H1 (cell line): Measurements from ENCODE around the gene RHEX.

ENCODE experiments used
- PHF8 ChIP-seq: fragments of 200-600 bp; sonication (generic); conservative IDR thresholded peaks from 2 replicates; pipeline ENCODE4 v1.7.1; 2012; ENCODE audit warnings: low read depth, mild to moderate bottlenecking, inconsistent platforms, low read length, moderate library complexity
- POLR2A ChIP-seq, 2 experiments: IDR thresholded peaks; 1 replicate in 1 of 2; 2 replicates in 1 of 2; pipeline ENCODE4 v1.6.1; 2011; ENCODE audit warnings: low read depth in 2 of 2, low read length in 2 of 2, mild to moderate bottlenecking in 2 of 2; ENCODE audit errors: control extremely low read depth in 1 of 2
- RFX5 ChIP-seq: IDR thresholded peaks from 2 replicates; pipeline ENCODE4 v1.6.1; 2011; ENCODE audit warnings: low read depth, low read length, improper control_type of control experiment, borderline replicate concordance
- SIN3A ChIP-seq, 2 experiments: IDR thresholded peaks in 1 of 2; conservative IDR thresholded peaks in 1 of 2; 2 replicates each; pipeline ENCODE4 v1.6.1; 2011 to 2012; ENCODE audit warnings: low read length in 2 of 2, improper control_type of control experiment in 1 of 2, low read depth in 1 of 2, mild to moderate bottlenecking in 1 of 2
- TAF1 ChIP-seq: IDR thresholded peaks from 2 replicates; pipeline ENCODE4 v1.6.1; 2011; ENCODE audit warnings: mild to moderate bottlenecking, low read depth, low read length
- ZNF274 ChIP-seq: IDR thresholded peaks from 2 replicates; pipeline ENCODE4 v1.7.0; 2012; ENCODE audit warnings: low read length, borderline replicate concordance; ENCODE audit errors: extremely low read depth
- TF ChIP-seq, protein P1 (sequence below), 3 experiments: IDR thresholded peaks; 1 replicate in 2 of 3; 2 replicates in 1 of 3; pipeline versions ENCODE4 v1.5.1 to v1.6.1; 2011; ENCODE audit warnings: low read length in 3 of 3, mild to moderate bottlenecking in 3 of 3, inconsistent platforms in 2 of 3, low read depth in 1 of 3, moderate library complexity in 1 of 3; ENCODE audit not compliant: insufficient read depth in 1 of 3; ENCODE audit errors: control extremely low read depth in 1 of 3
- TF ChIP-seq, protein P2 (sequence below): fragments of 300-600 bp; sonication (generic); IDR thresholded peaks from 2 replicates; pipeline ENCODE4 v1.7.1; 2012; ENCODE audit warnings: low read length, moderate library complexity, mild to moderate bottlenecking, inconsistent platforms; ENCODE audit not compliant: insufficient replicate concordance

DNA sequence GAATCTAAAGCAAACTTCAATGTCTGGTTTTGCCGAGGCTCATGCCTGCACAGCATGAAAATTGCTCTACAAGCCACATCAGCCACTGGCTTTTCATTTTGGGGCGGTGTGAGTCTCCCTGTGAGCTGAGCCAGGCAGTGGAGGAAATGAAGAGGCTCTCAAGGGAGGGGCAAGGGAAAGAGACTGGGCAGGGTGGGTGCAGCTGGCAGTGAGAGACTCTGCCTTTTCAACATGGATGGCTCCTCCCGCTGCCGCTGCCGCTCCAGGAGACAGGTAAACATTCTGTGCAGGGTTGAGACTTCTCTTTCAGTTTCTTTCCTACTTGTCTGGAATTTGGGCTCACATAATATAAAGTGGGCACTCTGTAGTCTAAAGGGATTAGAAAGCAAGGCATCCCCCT lies 17.9 kb upstream of the RHEX start:
- TF ChIP-seq TAF1 (no peak), ZNF274 (no peak), SIN3A (conservative IDR thresholded peaks at IDR 0.05 in 1 of 2, IDR thresholded peaks at IDR 0.05 in 1 of 2; ENCODE audit: low read depth in 1 of 2, low read length in 2 of 2) (no peak), PHF8 (no peak), RFX5 (no peak), POLR2A (IDR thresholded peaks at IDR 0.05; ENCODE audit: control extremely low read depth in 1 of 2, low read depth in 2 of 2, low read length in 2 of 2) (no peak)
- TF ChIP-seq, protein P1, sequence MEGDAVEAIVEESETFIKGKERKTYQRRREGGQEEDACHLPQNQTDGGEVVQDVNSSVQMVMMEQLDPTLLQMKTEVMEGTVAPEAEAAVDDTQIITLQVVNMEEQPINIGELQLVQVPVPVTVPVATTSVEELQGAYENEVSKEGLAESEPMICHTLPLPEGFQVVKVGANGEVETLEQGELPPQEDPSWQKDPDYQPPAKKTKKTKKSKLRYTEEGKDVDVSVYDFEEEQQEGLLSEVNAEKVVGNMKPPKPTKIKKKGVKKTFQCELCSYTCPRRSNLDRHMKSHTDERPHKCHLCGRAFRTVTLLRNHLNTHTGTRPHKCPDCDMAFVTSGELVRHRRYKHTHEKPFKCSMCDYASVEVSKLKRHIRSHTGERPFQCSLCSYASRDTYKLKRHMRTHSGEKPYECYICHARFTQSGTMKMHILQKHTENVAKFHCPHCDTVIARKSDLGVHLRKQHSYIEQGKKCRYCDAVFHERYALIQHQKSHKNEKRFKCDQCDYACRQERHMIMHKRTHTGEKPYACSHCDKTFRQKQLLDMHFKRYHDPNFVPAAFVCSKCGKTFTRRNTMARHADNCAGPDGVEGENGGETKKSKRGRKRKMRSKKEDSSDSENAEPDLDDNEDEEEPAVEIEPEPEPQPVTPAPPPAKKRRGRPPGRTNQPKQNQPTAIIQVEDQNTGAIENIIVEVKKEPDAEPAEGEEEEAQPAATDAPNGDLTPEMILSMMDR (IDR thresholded peaks at IDR 0.05; ENCODE audit: control extremely low read depth in 1 of 3, insufficient read depth in 1 of 3, low read depth in 1 of 3, low read length in 3 of 3): no peak
- TF ChIP-seq, protein P2, sequence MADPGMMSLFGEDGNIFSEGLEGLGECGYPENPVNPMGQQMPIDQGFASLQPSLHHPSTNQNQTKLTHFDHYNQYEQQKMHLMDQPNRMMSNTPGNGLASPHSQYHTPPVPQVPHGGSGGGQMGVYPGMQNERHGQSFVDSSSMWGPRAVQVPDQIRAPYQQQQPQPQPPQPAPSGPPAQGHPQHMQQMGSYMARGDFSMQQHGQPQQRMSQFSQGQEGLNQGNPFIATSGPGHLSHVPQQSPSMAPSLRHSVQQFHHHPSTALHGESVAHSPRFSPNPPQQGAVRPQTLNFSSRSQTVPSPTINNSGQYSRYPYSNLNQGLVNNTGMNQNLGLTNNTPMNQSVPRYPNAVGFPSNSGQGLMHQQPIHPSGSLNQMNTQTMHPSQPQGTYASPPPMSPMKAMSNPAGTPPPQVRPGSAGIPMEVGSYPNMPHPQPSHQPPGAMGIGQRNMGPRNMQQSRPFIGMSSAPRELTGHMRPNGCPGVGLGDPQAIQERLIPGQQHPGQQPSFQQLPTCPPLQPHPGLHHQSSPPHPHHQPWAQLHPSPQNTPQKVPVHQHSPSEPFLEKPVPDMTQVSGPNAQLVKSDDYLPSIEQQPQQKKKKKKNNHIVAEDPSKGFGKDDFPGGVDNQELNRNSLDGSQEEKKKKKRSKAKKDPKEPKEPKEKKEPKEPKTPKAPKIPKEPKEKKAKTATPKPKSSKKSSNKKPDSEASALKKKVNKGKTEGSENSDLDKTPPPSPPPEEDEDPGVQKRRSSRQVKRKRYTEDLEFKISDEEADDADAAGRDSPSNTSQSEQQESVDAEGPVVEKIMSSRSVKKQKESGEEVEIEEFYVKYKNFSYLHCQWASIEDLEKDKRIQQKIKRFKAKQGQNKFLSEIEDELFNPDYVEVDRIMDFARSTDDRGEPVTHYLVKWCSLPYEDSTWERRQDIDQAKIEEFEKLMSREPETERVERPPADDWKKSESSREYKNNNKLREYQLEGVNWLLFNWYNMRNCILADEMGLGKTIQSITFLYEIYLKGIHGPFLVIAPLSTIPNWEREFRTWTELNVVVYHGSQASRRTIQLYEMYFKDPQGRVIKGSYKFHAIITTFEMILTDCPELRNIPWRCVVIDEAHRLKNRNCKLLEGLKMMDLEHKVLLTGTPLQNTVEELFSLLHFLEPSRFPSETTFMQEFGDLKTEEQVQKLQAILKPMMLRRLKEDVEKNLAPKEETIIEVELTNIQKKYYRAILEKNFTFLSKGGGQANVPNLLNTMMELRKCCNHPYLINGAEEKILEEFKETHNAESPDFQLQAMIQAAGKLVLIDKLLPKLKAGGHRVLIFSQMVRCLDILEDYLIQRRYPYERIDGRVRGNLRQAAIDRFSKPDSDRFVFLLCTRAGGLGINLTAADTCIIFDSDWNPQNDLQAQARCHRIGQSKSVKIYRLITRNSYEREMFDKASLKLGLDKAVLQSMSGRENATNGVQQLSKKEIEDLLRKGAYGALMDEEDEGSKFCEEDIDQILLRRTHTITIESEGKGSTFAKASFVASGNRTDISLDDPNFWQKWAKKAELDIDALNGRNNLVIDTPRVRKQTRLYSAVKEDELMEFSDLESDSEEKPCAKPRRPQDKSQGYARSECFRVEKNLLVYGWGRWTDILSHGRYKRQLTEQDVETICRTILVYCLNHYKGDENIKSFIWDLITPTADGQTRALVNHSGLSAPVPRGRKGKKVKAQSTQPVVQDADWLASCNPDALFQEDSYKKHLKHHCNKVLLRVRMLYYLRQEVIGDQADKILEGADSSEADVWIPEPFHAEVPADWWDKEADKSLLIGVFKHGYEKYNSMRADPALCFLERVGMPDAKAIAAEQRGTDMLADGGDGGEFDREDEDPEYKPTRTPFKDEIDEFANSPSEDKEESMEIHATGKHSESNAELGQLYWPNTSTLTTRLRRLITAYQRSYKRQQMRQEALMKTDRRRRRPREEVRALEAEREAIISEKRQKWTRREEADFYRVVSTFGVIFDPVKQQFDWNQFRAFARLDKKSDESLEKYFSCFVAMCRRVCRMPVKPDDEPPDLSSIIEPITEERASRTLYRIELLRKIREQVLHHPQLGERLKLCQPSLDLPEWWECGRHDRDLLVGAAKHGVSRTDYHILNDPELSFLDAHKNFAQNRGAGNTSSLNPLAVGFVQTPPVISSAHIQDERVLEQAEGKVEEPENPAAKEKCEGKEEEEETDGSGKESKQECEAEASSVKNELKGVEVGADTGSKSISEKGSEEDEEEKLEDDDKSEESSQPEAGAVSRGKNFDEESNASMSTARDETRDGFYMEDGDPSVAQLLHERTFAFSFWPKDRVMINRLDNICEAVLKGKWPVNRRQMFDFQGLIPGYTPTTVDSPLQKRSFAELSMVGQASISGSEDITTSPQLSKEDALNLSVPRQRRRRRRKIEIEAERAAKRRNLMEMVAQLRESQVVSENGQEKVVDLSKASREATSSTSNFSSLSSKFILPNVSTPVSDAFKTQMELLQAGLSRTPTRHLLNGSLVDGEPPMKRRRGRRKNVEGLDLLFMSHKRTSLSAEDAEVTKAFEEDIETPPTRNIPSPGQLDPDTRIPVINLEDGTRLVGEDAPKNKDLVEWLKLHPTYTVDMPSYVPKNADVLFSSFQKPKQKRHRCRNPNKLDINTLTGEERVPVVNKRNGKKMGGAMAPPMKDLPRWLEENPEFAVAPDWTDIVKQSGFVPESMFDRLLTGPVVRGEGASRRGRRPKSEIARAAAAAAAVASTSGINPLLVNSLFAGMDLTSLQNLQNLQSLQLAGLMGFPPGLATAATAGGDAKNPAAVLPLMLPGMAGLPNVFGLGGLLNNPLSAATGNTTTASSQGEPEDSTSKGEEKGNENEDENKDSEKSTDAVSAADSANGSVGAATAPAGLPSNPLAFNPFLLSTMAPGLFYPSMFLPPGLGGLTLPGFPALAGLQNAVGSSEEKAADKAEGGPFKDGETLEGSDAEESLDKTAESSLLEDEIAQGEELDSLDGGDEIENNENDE: no peak
